ENCODE measurements around the gene TULP4.

TULP4 gene

GRCh38 chr6:158357570-158358216 is 45.4 kb downstream of the TULP4 start:
- no peak for DNase-seq (ENCODE audit: low read depth)

- no peak for DNase-seq (ENCODE audit: low read depth)
Observed at GRCh38 chr6:158358450-158359077, 46.3 kb downstream of the TULP4 start.

- no peak for DNase-seq (ENCODE audit: low read depth)
Observed at GRCh38 chr6:158361068-158361467, 48.8 kb downstream of the TULP4 start.

DNA sequence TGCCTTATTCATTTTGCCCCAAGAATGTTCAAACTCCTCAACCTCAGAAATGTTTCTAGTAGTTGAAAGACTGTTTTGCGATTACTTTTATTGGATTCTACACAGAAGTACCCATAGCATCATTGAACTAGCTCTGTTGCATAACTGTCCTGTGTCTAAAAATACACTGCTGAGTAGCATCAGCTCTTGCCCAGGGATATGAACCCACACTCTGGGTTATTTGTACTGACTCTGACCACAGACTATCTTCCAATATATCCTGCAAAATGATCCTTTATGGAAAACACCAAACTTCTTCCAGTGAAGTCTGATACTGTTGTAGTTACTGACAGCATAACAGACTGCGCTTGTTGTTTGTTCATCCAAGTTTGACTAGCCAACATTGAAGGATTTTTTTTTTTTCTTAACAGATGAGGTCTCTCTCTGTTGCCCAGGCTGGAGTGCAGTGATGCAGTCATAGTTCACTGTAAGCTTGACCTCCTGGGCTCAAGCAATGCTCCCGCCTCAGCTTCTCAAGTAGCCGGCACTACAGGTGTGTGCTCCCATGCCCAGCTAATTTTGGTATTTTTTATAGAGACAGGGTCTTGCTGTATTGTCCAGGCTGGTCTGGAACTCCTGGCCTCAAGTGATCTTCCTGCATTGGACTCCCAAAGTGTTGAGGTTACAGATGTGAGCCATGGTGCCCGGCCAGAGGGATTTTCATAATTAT is 49.9 kb downstream of the TULP4 start:
- DNase-seq (ENCODE audit: low read depth), result no peak

DNA sequence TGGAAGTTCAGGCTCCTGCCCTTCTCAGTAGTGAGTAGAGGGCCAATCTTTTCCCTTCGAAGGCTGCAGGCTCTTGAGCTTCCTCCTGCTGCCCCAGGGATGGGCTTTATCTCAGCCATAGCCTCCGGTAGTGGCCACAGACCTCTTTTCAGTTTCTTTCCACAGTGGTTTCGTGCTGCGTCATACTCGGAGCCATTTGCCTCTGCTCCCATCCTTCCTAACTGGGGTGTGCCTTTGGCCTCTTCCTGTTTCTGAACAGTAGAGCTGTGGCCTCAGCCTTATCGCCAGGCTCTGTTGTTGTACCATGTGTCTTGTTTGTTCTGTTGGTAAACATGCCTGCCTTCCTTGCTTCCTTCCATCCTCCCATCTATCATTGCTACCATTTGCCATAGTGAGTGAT is 54.1 kb downstream of the TULP4 start:
- no peak for DNase-seq (ENCODE audit: low read depth)

DNA sequence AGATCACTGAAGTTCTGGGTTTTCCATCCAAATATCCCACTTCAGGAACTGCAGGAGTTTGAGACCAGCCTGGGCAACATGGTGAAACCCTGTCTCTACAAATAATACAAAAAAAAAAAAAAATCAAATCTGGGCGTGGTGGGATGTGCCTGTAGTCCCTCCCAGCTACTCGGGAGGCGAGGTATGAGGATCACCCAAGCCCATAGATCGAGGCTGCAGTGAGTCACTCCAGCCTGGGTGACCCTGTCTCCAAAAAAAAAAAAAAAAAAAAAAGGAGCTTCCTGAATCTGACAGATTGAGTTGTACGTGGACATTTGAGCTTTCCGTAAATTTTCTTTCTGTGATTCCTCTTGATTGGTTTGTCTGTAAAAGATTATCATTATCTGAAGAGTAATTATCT is 55.6 kb downstream of the TULP4 start:
- DNase-seq (ENCODE audit: low read depth), result no peak

GRCh38 chr6:158369241-158369640 is 57.0 kb downstream of the TULP4 start:
- DNase-seq (ENCODE audit: low read depth), result no peak

GRCh38 chr6:158370805-158371204 is 58.5 kb downstream of the TULP4 start:
- no peak for DNase-seq (ENCODE audit: low read depth)

- no peak for DNase-seq (ENCODE audit: low read depth)
Observed at GRCh38 chr6:158371261-158371660, 59.0 kb downstream of the TULP4 start.

- no peak for DNase-seq (ENCODE audit: low read depth)
Observed at GRCh38 chr6:158372574-158372973, 60.3 kb downstream of the TULP4 start.

DNA sequence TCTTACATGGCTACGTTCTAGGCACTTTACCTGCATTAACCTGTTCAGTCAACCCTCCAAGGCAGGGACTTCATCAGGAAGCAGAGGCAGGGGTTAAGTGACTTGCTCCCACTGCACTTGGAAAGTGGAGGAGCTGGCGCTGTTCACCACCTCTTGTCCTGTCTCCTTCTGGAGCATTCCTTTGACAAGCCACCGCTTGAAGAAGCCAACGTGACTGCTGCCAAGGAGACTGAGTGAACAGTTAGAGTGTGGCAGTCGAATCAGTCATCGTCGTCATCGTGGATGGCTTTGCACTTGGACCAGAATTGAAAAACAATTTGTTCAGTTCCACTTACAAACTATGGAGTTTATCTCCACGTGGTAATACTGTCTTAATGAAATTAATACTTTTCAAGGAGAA is 60.9 kb downstream of the TULP4 start:
- DNase-seq (ENCODE audit: low read depth), result no peak

DNA sequence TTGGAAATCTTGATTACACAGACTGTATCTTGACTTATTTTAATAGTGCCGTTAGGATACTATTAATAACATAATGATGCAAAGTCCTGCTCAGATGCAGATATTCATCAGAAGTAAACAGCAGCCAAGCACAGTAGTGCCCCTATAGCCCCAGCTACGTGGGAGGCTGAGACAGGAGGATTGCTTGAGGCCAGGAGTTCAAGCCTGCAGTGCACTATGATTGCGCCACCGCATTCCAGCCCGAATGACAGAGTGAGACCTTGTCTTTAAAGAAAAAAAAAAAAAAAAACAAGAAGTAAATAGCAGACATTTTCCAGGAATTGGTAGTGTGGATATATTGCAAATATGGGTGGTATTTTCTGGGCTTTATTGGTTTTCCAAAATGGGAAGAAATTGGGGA is 61.8 kb downstream of the TULP4 start:
- DNase-seq (ENCODE audit: low read depth), result no peak

- no peak for DNase-seq (ENCODE audit: low read depth)
Observed at GRCh38 chr6:158376631-158377081, 64.4 kb downstream of the TULP4 start.

- no peak for DNase-seq (ENCODE audit: low read depth)
Observed at GRCh38 chr6:158377860-158378259, 65.6 kb downstream of the TULP4 start.

DNA sequence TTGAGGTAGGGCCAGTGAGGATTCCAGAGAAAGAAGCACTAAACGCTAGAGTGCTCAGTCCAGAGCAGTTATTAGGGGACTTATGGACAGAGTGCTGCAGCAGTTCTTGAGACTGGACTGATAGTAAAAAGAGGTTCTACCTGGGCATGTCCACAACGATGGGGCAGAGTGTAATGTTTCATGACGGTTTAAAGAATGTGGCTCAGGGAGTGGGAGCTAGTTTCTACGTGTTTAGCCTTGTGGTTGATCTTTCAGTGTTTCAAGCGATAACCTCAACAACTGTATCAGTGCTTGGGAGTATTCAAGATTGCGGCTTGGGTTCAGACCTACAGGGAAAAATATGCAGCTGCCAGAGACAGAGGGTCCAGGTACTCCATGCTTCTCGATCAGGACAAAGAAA is 67.1 kb downstream of the TULP4 start:
- no peak for DNase-seq (ENCODE audit: low read depth)

- no peak for DNase-seq (ENCODE audit: low read depth)
Observed at GRCh38 chr6:158381214-158381613, 68.9 kb downstream of the TULP4 start.

- no peak for DNase-seq (ENCODE audit: low read depth)
Observed at GRCh38 chr6:158382491-158382890, 70.2 kb downstream of the TULP4 start.

- no peak for DNase-seq (ENCODE audit: low read depth)
Observed at GRCh38 chr6:158383057-158383456, 70.8 kb downstream of the TULP4 start.

DNA sequence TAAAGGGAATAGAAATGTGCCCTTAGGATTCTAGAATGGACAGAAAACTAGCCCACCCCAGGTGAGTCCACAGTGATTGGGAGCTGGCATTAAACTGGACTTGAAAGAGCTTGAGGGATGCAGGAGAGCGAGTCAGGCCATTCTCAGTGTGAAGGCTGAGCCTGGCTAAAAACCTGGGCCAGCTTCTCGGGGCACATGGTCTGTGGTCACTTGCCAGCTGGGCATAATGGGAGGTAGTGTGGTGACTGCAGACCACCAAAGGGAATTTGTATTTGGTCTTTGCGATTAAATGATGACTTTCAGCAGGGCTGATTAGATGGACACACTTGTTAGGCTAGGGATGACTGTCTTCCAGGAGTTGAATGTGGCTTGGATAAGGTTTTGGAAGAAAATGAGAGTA is 71.3 kb downstream of the TULP4 start:
- DNase-seq (ENCODE audit: low read depth), result no peak

- DNase-seq (ENCODE audit: low read depth), result no peak
Observed at GRCh38 chr6:158384671-158385110, 72.4 kb downstream of the TULP4 start.

GRCh38 chr6:158387036-158387435 is 74.8 kb downstream of the TULP4 start:
- no peak for DNase-seq (ENCODE audit: low read depth)

GRCh38 chr6:158387578-158387977 is 75.3 kb downstream of the TULP4 start:
- no peak for DNase-seq (ENCODE audit: low read depth)

- DNase-seq (ENCODE audit: low read depth), result no peak
Observed at GRCh38 chr6:158388727-158389126, 76.5 kb downstream of the TULP4 start.
